ENCODE results near the gene GRID1.

Gene GRID1

GRCh38 chr10:86367152-86367951 is 757 bp upstream of the GRID1 start:
- intact Hi-C loops (cut with DNase I; ENCODE audit: low total_unique reads): no loop called here

DNA sequence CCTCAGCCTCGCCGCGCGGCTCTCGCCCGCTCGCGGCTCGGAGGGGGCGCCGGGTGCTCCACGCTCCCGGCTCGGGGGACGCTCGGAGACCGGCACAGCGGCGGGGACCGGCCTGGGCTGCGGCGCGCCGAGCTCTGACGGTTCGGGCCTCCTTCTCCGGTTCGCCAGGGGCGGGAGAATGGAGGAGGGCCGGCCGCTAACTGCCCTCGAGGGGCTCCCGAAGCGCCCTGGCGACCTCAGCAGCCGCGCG is 232 bp upstream of the GRID1 start:
- DNase-seq: peak in 1 of 2 donors; percentile 66
- H3K27me3 ChIP-seq: peaks cover 0 to 43% of the 10 kb centered on the region in 2 donors
- H3K27ac ChIP-seq: no peak overlapping the region
- H3K9me3 ChIP-seq: no peaks in the 10 kb centered on the region
- peaks cover 0 to 36% (median 21%) of the 10 kb centered on the region in 4 donors for H3K4me1 ChIP-seq
- peak overlapping the region; percentile 54 to 73 for H3K4me3 ChIP-seq
- TF ChIP-seq, protein P1, sequence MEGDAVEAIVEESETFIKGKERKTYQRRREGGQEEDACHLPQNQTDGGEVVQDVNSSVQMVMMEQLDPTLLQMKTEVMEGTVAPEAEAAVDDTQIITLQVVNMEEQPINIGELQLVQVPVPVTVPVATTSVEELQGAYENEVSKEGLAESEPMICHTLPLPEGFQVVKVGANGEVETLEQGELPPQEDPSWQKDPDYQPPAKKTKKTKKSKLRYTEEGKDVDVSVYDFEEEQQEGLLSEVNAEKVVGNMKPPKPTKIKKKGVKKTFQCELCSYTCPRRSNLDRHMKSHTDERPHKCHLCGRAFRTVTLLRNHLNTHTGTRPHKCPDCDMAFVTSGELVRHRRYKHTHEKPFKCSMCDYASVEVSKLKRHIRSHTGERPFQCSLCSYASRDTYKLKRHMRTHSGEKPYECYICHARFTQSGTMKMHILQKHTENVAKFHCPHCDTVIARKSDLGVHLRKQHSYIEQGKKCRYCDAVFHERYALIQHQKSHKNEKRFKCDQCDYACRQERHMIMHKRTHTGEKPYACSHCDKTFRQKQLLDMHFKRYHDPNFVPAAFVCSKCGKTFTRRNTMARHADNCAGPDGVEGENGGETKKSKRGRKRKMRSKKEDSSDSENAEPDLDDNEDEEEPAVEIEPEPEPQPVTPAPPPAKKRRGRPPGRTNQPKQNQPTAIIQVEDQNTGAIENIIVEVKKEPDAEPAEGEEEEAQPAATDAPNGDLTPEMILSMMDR (IDR thresholded peaks at IDR 0.05): no peak
- intact Hi-C loops (cut with DNase I; ENCODE audit: low total_unique reads): no loop called here
- no peaks in the 10 kb centered on the region for H3K36me3 ChIP-seq

More at GRCh38 chr10:86367152-86367951, 757 bp upstream of the GRID1 start:
- H3K36me3 ChIP-seq: no peaks in the 10 kb centered on the region
- H3K9me3 ChIP-seq: no peaks in the 10 kb centered on the region
- peaks cover 0 to 36% (median 21%) of the 10 kb centered on the region in 4 donors for H3K4me1 ChIP-seq
- no peak overlapping the region for H3K27ac ChIP-seq
- H3K4me3 ChIP-seq: peak overlapping the region; percentile 54 to 73
- peaks cover 0 to 47% of the 10 kb centered on the region in 2 donors for H3K27me3 ChIP-seq
- TF ChIP-seq, protein P1 (IDR thresholded peaks at IDR 0.05): no peak
- DNase-seq: peak; percentile 22 to 67

GRCh38 chr10:86365346-86366032 is 1.1 kb downstream of the GRID1 start:
- Histone ChIP-seq H3K4me3 (peak overlapping the region; percentile 54 to 73), H3K36me3 (no peaks in the 10 kb centered on the region), H3K27ac (no peak overlapping the region), H3K4me1 (peaks cover 0 to 40% (median 24%) of the 10 kb centered on the region in 4 donors), H3K9me3 (no peaks in the 10 kb centered on the region), H3K27me3 (peaks cover 0 to 34% of the 10 kb centered on the region in 2 donors)
- peak; percentile 21 to 60 for DNase-seq
- TF ChIP-seq, protein P1 (IDR thresholded peaks at IDR 0.05): no peak
- intact Hi-C loops (cut with DNase I; ENCODE audit: low total_unique reads): no loop called here

GRCh38 chr10:86364491-86365345 is 1.9 kb downstream of the GRID1 start:
- peaks cover 0 to 40% (median 26%) of the 10 kb centered on the region in 4 donors for H3K4me1 ChIP-seq
- TF ChIP-seq, protein P1 (IDR thresholded peaks at IDR 0.05): no peak
- H3K36me3 ChIP-seq: no peaks in the 10 kb centered on the region
- intact Hi-C loops (cut with DNase I; ENCODE audit: low total_unique reads): no loop called here
- no peaks in the 10 kb centered on the region for H3K9me3 ChIP-seq
- H3K4me3 ChIP-seq: peak overlapping the region; percentile 54 to 73
- DNase-seq: peak; percentile 18 to 64
- H3K27ac ChIP-seq: no peak overlapping the region
- H3K27me3 ChIP-seq: peaks cover 0 to 34% of the 10 kb centered on the region in 2 donors

- TF ChIP-seq, protein P1 (IDR thresholded peaks at IDR 0.05): no peak
- no peak overlapping the region for H3K4me3 ChIP-seq
- H3K9me3 ChIP-seq: no peaks in the 10 kb centered on the region
- intact Hi-C loops (cut with DNase I; ENCODE audit: low total_unique reads): no loop called here
- H3K36me3 ChIP-seq: no peaks in the 10 kb centered on the region
- peaks cover 0 to 32% of the 10 kb centered on the region in 2 donors for H3K27me3 ChIP-seq
- peak; percentile 18 to 54 for DNase-seq
- H3K27ac ChIP-seq: no peak overlapping the region
- peaks cover 0 to 40% (median 26%) of the 10 kb centered on the region in 4 donors for H3K4me1 ChIP-seq
Observed at GRCh38 chr10:86363833-86364490, 2.6 kb downstream of the GRID1 start.
